Middle frontal gyrus (tissue), 1 donor: ENCODE results near the gene DGKB.

Experiments used
- DNase-seq: peaks from one replicate; pipeline ENCODE4 v3.0.0-alpha.2; 2015; ENCODE audit warnings: low spot score; ENCODE audit errors: extremely low spot score

Gene DGKB

GRCh38 chr7:14218338-14218737 is 684.2 kb downstream of the DGKB start:
- no peak for DNase-seq

- DNase-seq: no peak
Measured at GRCh38 chr7:14209896-14210484, 692.6 kb downstream of the DGKB start.

GRCh38 chr7:14207711-14208110 is 694.8 kb downstream of the DGKB start:
- no peak for DNase-seq

GRCh38 chr7:14207138-14207537 is 695.4 kb downstream of the DGKB start:
- no peak for DNase-seq

- DNase-seq: no peak
Measured at GRCh38 chr7:14206121-14206520, 696.4 kb downstream of the DGKB start.

DNA sequence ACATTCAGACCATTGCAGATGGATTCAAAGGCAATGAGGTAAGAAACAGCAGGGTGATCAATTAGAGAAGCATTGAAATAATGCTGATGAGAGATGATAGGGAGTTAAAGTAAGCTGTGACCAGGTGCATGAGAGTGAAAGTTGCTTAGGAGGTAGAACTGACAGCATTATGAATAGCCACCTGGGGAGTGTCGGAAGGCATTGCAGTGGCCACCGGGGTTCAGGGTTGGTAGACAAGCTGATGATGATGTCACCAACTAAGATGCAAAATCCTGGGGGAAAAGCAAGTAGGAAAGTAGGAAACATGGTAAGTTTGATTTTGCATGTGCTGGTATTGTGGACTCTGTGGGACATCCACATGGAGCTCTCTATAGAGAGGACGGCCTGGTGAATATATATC is 701.2 kb downstream of the DGKB start:
- DNase-seq: no peak

DNA sequence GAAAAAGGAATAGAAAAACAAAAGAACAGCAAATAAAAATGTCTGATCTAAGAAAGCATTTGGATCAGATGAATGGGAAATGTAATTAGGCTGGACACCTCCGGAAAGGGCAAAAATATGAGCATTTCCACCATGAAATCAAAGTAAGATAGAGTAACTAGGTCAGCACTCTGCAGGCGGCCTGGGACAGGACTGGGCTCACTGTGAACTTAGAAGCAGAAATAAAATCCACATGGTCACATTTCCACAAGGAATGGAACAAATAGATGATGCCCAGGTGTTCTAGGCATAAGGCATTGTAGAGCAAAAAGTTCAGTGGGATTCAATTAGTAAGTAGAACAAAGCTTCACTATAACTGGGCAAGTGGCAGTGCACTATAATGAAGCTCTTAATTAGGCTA is 703.2 kb downstream of the DGKB start:
- no peak for DNase-seq

DNA sequence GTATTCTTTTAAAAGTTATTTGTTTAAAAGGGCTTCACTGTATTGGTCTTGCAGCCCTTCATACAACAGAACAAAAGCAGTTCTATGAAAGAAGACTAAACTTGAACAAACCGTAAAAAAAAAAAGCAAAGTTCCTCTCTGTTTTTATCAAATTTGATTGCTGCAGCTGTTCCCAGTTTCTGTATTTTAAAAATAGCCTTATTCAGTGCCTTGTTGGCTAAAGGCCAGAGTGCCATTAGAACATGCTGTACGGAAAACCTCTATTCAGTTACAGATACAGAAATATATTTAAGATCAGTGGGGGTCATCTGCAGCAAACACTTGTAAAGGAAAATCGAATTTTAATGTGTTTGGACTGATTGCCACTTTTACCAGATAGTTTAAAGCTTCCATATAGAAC is 705.3 kb downstream of the DGKB start:
- no peak for DNase-seq

DNA sequence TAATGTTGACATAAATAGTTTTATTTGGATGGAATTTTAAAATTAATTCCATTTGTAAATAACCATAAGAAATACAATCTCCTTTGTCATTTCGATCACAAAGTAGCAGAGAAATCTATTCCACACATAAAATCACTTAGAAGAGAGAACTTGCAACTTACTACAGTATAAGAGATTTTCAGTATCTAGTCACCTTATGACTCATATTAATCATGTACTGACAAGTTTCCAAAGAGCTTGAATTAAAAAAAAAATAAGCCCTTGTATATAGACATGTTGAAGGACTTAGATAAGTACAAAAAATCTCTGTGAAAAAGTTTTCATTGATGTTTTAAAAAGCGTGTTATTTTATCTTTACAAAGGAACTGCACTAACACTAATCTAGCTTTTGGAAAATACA is 706.0 kb downstream of the DGKB start:
- no peak for DNase-seq

DNA sequence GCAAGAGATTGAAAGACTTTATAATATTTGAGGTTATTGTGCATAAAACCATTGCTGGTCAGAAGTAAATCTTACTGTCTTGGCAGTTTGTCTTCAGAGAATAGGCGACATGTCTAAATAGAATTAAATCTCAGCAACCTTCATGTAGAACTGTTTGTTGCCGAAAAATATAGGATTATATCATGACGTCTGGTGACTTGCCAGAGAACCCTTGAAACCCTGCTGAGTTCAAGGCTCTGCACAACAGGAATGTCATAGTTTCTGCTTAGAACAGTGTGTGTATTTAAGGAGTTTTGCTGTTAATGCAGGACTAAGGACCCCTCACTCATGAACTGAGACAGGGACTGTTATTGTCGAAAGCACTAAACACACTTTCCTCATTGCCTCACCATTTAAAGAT is 706.7 kb downstream of the DGKB start:
- DNase-seq: no peak

GRCh38 chr7:14195079-14195478 is 707.5 kb downstream of the DGKB start:
- DNase-seq: no peak

- no peak for DNase-seq
Measured at GRCh38 chr7:14191686-14192098, 710.9 kb downstream of the DGKB start.

DNA sequence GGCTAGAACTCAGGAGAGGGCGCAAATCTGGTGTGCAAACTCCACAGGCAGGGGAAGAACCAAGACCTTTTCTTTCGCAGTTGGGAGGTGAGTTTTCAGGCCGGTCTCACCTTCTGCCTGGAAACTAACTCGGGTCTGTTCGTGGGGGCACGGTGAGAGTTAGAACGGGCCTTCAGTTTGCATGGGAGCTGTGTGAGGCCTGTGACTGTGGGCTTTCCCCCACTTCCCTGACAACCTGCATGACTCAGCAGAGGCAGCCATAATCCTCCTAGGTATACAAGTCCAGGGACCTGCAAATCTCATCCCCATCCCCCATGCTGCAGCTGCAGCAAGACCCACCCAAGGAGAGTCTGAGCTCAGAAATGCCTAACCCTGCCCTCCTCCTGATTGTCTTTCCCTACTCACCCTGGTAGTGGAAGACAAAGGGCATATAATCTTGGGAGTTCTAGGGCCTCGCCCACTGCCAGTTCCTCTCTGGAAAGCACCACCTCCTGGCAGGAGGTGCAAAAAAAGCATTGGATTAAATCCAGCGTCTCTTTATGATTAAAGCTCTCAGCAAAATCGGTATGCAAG is 718.2 kb downstream of the DGKB start:
- DNase-seq: no peak

DNA sequence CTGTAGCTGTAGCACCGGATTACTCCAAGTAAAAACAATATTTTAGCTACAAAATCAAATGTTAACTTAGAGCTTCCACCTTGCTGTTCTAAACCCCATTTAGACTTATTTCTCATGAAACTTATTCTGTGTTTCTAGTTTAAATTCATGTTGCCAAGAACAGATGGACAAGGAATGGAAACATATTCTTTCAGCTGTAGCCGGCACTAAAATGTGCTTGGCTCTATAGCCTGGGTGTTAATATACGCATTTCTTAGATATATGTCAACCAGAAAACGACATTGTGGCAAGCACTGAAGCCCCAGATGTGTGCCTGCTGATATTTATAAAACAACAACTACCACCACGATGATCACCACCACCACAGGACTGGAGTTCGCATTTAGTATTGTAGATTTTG is 722.8 kb downstream of the DGKB start:
- peak; percentile 32 for DNase-seq

- no peak for DNase-seq
Measured at GRCh38 chr7:14177876-14178275, 724.7 kb downstream of the DGKB start.

DNA sequence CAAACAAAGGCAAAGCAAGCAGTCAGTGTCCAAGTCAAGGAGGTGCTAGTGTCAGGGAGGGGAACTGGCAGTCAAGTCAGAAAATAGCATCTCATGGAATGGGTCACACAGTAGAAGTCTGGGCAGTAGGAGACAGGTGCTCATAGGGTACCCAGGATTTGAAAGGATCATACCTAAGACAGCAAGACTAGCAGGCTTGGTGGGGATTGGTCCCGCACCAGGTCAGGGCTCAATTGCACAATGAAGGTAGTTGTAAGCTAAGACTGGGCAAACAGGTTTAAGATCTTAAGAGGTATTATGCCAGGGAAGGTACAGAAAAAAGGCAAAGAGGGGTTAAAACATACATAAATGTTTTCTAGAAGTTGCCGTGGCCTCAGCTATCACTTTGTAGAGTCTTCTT is 731.7 kb downstream of the DGKB start:
- no peak for DNase-seq

DNA sequence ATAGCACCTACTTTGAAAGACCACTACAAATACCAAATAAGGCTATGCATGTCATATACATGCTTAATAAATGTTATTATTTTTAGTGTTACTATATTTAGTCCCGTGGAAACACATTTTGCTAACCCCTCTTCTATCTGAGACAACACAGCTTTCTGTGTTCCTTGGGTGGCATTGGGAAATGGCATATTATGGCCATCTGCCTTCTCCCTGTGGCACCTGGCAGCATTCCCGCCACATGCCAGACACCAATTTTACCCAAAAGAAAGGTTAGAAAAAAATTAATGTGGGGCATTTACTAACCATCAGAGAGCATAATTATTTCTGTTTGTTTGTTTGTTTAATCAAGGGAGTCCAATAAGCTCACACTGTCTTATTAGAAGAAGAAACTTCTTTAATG is 744.4 kb downstream of the DGKB start:
- no peak for DNase-seq

DNA sequence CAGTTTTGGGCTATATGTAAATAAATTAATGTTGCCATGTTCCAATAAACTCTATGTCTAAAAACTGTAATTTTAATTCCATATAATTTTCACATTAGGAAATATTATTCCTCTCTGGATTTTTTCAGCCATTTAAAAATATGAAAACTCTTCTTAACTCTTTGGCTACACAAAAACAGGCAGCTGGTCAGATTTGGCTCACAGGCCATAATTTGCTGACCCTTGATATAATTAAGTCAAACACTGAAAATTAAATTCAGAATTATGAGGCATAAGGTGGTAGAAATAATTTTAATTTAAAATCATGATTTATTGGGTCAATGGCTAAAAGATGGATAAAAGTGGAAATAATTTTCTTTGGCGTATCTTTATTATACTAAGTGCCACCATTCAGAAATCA is 746.1 kb downstream of the DGKB start:
- no peak for DNase-seq

DNA sequence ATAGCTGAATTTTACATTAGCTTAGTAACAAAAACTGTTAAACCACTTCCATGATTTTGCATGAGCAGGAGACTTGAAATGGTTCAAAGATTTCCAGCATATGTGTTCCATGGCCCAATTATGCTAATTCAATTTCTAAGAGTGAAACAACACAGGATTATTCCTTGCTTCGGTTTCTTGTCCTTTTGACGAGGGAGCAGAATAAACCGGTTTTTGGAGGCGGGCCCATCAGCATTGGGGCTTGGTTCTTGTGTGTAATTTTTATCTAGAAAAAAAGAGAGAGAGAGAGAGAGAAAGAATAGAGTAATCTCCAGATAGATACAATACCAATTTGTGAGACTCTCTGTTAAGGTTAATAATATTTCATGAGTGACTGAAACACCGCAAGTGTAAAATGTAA is 753.6 kb downstream of the DGKB start:
- DNase-seq: no peak

- no peak for DNase-seq
Measured at GRCh38 chr7:14147532-14147931, 755.0 kb downstream of the DGKB start.

DNA sequence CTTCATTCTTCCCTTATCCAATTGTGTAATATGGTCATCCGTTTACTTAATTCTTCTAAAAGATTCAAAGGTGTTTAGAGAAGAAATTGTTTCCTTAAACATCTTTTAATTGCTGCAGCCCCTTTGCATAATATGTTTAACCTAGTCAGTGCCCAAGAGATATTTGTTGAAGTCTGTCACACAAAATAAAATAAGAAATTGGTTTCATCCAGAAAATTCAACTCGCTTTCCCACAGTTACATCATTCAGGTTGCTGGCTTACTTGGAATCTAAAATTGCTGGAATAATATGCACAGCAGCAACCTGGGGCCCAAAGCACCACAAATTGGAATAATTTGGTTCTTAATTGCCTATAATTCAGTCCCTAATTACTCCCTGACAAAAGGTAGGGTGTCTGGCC is 758.0 kb downstream of the DGKB start:
- no peak for DNase-seq

DNA sequence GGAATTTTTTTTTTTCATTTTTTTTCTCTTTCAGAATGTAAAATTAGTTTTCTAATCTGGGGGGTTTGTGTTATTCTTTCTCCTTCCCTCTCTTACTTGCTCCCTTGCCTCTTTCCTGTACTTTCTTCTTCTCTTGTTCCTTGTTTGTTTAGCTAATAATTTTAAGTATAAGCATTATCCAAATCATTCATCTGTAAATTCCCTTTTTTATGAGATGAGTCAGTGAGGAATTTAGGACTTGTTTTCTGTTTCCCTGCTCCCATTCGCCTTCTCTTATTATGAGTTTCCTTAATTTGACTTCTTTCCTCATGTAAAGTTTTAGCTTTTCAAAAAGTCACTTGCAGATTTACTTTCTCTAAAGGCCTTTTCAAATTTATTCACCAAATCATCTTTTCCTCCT is 758.4 kb downstream of the DGKB start:
- DNase-seq: no peak

DNA sequence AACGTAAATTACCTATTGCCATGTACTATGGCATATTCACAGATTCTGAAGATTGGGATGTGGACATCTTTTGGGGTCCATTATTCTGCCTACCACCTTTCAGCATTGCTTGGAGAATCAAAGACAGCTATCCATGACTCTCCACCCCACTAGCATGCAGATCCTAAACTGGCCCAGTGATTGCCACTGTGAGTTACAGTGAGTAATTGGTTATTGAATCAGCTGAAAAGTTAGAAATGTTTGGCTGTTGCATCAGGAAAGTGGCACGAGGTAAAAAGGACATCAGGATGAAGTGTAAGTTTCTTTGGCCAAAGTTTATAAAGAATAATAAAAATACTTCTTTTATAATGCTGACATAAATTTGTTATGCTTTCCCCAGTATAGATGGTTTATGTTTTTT is 764.9 kb downstream of the DGKB start:
- DNase-seq: no peak

- no peak for DNase-seq
Measured at GRCh38 chr7:14133752-14134151, 768.8 kb downstream of the DGKB start.
